ENCODE results near the gene HECTD1.

DNA sequence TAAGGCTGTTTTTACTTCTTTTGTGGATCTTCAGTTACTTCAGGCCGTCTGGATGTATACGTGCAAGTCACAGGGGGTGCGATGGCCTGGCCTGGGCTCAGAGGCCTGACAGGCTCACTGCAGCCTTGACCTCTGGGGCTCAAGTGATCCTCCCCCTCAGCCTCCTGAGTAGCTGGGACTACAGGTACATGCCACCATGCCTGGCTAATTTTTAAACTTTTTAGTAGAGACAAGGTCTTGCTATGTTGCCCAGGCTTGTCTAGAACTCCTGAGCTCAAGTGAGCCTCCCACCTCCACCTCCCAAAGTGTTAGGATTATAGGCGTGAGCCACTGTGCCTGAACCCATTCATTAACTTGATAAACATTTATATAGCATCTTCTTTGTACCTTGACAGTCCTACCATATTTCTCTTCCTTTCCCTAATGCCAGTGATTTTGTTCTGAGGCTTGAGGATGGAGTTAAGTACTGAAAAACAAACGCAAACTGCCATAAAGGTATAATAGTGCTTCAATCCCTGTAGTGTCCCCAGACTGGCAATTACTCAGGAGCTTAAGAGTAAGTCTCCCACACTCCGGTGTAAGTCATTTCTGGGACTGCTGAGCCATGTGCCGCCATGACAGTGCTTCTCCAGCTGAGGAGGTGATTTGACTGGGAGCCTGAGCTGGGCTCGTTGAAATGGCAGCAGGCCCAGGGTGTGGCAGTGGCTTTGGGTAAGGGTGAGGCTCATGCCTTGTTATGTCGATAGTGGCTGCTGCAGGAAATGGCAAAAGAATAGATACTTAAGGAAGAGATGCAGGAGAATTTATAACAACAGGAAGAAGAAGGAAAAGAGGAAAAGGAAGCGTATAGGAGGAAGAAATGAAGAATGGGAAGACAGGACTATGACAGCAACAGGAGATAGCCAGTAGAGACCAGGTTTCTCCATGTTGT lies 43.7 kb upstream of the HECTD1 start:
- TF ChIP-seq, protein P1, sequence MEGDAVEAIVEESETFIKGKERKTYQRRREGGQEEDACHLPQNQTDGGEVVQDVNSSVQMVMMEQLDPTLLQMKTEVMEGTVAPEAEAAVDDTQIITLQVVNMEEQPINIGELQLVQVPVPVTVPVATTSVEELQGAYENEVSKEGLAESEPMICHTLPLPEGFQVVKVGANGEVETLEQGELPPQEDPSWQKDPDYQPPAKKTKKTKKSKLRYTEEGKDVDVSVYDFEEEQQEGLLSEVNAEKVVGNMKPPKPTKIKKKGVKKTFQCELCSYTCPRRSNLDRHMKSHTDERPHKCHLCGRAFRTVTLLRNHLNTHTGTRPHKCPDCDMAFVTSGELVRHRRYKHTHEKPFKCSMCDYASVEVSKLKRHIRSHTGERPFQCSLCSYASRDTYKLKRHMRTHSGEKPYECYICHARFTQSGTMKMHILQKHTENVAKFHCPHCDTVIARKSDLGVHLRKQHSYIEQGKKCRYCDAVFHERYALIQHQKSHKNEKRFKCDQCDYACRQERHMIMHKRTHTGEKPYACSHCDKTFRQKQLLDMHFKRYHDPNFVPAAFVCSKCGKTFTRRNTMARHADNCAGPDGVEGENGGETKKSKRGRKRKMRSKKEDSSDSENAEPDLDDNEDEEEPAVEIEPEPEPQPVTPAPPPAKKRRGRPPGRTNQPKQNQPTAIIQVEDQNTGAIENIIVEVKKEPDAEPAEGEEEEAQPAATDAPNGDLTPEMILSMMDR (IDR thresholded peaks at IDR 0.05; ENCODE audit: low read length), result no peak
- no peak for TF ChIP-seq EZH2phosphoT487 (IDR thresholded peaks at IDR 0.05; ENCODE audit: low read length)
- TF ChIP-seq EZH2 (optimal IDR thresholded peaks at IDR 0.05; ENCODE audit: low read depth, low read length), result no peak

Data from MM.1S (cell line).